HG03575 (cell line): ENCODE measurements around the gene LAMA4.
"Not testable (repeated sequence)": the region's sequence is repeated elsewhere in the genome, so short reads cannot be mapped to it uniquely, and the experiment has no call there.

ENCODE experiments used
- ATAC-seq: cut with Tn5 transposase; IDR thresholded peaks from one replicate; pipeline ENCODE4 v1.9.1; 2021; ENCODE audit not compliant: unreplicated experiment, insufficient number of reproducible peaks, low FRiP score; ENCODE audit errors: extremely low read depth

Gene LAMA4

DNA sequence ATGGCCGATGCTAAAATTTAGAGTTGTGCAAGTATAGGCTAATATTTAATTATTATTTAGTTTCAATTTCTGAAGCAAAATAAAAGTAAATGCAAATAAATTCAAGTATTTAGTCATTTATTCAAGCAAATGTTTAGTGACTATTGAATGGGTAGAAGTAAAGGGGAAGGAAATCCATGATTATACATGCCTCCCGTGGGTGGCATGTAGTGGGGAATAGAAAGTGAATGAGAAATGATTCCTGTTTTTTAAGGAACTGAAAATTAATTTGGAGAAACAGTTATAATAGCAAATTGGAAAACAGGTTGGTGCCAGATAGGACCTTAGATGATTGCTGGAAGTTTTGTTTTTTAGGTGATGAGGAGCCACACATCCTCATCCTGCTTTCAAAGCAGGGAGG is 131.6 kb downstream of the LAMA4 start:
- no peak for ATAC-seq

GRCh38 chr6:112118034-112118433 is 136.3 kb downstream of the LAMA4 start:
- no peak for ATAC-seq

GRCh38 chr6:112117554-112117953 is 136.8 kb downstream of the LAMA4 start:
- no peak for ATAC-seq

DNA sequence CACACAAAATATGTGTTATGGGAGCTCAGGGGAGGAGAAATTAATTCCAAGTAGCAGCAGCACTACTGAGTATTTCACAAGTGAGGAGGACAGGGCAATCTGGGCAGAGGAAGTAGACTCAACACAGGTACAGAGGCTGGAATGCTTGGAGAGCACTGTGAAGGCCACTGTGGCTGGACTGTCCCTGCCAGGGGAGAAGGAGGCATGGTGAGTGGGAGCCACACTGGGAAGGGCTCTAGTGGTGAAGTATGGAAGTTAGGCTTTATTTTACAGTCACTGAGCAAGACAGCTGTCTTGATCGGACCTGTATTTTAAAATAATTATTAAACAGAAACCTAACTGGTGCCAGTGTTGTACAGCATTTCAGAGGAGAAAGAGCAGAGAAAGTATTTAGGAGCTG is 138.1 kb downstream of the LAMA4 start:
- ATAC-seq, result no peak

GRCh38 chr6:112114577-112115223 is 139.7 kb downstream of the LAMA4 start:
- ATAC-seq, result no peak

- ATAC-seq, result no peak
These were observed 140.4 kb downstream of the LAMA4 start for GRCh38 chr6:112113918-112114317.

GRCh38 chr6:112113431-112113830 is 140.9 kb downstream of the LAMA4 start:
- ATAC-seq, result no peak

- ATAC-seq, result no peak
These were observed 145.1 kb downstream of the LAMA4 start for GRCh38 chr6:112109262-112109661.

DNA sequence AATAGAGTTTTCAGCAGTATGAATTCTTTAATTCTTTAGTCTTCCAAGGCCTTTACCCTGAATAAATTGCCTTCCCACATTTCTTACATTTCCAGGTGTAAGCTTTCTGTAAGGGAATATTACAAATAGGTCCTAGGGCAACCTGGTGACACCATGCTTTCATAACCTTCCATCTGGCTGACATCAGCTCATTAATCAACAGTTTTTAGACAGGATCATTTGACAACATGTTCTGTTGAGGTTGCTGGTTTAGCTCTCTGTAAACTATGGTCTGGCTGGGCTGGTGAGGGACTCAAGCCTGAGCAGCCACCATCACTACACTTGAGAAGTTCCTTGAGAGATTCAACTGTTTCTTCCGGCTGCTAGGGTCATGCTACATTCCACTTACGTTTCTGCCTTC is 147.8 kb downstream of the LAMA4 start:
- no peak for ATAC-seq

GRCh38 chr6:112106026-112106425 is 148.3 kb downstream of the LAMA4 start:
- not testable (repeated sequence) for ATAC-seq

DNA sequence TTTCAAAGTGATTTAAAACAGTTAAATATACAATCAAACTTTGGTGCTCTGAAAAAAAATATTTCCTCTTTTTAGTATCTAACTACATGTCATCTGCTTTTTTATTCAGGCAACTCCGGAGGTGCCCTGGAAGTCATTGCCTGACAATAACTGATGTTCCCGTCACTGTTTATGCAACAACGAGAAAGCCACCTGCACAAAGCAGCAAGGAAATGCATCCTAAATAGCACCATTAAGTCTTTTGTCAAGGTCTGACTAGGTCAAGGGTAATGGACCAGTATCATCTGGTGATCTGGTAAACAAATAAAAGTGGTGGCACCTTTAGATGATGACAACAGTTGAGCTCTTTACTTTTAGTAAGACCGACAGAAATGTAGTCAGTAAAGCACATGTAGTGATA is 153.8 kb downstream of the LAMA4 start:
- ATAC-seq, result no peak

DNA sequence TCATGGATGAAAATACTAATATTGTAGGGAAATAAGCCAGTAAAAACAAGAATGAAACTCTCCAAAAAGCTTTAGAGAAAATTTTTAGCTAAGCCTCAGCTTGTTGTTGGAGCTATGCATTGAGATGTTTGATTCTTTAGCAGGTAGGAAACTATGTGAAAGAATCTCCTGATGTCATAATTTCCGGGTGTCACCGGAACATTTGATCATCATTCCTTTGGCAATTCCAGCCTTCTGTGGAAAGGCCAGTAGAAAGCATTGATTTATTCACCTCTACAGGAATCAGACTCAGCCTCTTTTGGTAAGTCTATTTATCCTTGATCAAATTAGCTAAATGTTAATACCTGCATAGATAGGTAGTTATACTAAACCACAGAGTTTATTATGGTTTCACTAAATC is 157.5 kb downstream of the LAMA4 start:
- ATAC-seq, result no peak

DNA sequence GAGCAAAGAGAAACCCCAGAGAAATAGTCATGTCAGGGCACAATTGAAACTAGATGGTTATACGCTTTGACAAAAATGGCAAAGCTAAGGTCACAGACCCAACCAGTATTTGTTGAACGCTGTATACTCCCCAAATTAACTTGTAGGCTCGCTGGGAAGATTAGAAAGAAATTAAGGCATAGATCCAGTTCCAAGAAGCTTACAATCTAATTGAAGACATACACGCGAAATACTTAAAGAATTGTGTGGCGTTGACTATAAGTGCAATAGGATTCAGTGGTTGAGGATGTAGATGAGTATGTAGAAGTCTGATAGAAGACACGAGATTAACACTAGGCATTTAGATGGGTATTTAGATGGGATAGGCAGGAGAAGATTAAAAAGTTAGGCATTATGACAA is 166.5 kb downstream of the LAMA4 start:
- no peak for ATAC-seq

DNA sequence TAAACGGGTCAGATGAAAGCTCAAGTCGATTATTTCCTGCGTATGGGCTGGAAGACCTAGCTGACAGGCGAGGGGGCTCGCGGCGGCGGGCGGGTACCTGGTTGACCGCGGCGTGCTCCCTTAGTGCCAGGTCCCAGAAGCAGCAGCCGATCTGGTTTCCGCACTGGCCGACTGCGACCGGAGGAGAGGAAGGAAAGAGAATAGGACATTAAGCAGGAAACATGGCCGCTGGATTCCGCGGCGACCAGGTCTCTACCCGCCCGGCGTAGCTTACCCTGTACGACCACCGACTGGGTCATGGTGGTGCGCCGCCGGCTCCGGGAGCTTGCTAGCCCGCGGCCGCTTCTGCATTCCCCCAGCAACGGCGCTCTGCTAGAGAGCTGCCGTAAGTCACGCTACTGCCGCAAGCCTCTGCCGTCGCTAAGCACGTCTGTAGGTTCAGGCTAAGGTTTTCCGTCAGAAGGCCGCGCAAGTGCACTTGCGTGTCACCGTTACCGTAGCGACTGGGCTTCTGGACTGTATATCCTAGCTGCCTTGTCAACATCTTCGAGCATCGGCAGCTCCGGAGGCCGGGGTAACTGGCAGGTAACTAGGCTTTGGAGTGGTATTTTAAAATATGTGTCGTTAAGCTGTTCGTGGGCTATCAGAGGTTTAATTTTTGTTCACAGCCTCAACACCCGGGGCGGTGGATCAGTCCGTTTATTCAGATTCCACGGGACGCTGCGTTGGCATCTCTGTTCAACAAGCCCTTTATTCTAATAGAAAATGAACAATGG is 167.0 kb downstream of the LAMA4 start, which contains the start of the genes FAM229B and TUBE1:
Gene FAM229B, plus strand, starts transcription at position 456 of the 776 bp plus-strand sequence. CDS start 11,693 bp downstream, outside the sequence.
Gene TUBE1, minus strand, starts transcription at position 347 of the 776 bp plus-strand sequence. Its CDS starts 48 bp downstream, at position 299.
- ATAC-seq, result peak; percentile 96

DNA sequence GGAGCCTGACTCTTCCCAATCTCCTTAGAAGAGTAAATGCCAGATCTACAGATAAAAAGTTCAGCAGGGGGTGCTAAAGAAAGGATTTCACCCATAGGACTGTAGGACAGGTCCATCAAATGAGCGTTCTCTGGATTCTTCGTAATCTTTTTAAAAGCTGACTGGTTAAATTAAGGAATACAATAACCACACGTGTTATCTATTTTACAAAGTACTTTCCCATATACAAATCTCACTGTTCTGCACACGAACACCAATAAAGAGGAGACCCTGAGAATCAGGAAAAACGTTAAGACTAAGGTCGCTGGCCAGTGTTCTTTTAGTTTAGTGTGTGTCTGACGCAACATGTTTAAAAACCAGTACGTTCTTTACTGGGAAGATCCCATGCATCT is 167.6 kb downstream of the LAMA4 start:
- peak; percentile 4 for ATAC-seq

- no peak for ATAC-seq
These were observed 168.9 kb downstream of the LAMA4 start for GRCh38 chr6:112085286-112086065.

- ATAC-seq, result no peak
These were observed 172.8 kb downstream of the LAMA4 start for GRCh38 chr6:112081569-112081968.

GRCh38 chr6:112066606-112067005 is 187.8 kb downstream of the LAMA4 start:
- ATAC-seq, result no peak

DNA sequence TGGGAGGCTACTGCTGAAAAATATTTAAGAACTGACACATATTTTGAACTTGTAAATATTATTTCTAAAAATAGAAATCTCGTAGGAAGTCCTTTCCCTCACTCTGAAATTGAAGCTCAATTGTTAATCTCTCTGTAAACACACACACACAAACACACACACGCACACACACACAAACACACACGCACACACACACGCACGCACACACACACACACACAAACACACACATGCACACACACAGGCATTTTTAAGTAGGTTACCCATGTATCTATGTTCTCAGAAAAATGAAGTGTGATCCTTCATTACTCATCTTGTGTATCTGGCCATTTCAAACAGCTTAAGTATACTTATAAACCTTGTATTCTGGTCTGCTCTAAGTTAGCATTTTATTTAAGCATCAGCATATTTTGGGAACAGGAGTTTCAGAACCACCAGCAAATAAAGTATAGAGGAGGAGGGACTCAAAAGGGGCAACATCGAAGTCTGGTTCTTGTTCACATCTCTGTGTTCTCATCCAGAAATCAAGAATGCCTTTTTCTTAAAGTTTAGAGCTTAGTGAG is 188.9 kb downstream of the LAMA4 start:
- no peak for ATAC-seq
